ENCODE measurements around the gene KIF17.

DNA sequence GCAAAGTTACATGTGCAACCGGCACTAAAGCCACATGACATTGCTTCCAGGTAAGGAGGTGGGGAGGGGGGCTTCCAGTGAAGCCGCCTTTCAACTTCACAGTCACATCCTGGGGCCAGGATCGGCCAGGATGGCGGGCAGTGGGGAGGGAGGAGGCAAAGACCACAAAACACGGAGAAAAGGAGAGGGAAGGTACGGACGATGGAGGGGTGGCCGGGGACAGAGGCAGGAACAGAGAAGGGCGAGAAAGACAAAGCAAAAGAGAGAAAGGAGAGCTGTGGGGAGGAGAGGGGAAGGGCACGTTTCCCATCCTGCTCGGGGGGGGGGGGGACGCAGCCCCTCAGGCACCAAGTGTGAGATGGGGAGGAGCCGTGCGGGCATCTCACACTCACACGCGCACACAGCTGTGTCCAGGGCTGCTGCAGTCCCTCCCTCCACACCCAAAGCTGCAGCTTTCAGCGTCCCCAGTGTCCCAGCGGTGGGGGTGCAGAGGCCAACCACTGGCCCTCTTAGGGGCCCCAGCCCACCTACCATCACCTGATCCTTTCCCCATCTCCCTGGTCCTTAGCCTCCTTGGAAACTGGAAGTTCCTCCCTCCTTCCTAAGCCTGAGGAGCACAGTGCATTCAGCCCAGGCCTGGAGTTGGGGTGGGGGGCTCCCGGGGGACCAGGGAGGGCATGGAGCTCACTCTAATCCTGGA lies 12.3 kb upstream of the KIF17 start:
- TF ChIP-seq POLR2AphosphoS5 (IDR thresholded peaks at IDR 0.05): no peak
- TF ChIP-seq, protein P1, sequence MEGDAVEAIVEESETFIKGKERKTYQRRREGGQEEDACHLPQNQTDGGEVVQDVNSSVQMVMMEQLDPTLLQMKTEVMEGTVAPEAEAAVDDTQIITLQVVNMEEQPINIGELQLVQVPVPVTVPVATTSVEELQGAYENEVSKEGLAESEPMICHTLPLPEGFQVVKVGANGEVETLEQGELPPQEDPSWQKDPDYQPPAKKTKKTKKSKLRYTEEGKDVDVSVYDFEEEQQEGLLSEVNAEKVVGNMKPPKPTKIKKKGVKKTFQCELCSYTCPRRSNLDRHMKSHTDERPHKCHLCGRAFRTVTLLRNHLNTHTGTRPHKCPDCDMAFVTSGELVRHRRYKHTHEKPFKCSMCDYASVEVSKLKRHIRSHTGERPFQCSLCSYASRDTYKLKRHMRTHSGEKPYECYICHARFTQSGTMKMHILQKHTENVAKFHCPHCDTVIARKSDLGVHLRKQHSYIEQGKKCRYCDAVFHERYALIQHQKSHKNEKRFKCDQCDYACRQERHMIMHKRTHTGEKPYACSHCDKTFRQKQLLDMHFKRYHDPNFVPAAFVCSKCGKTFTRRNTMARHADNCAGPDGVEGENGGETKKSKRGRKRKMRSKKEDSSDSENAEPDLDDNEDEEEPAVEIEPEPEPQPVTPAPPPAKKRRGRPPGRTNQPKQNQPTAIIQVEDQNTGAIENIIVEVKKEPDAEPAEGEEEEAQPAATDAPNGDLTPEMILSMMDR (IDR thresholded peaks at IDR 0.05; ENCODE audit: poor library complexity, severe bottlenecking): no peak
- no peak for TF ChIP-seq RAD21 (conservative IDR thresholded peaks at IDR 0.05)
- TF ChIP-seq EZH2 (IDR thresholded peaks at IDR 0.05; ENCODE audit: borderline replicate concordance, insufficient read depth, low read length, poor library complexity, severe bottlenecking): no peak

Measured in neural cell (in vitro differentiated cells).